Type B pancreatic cell (in vitro differentiated cells): ENCODE results near the gene ST6GALNAC3. TPM values are rescaled to one million over a fixed set of nuclear protein-coding genes. Genes with fewer than 3 reads are reported as not detected.

Experiments used
- DNase-seq: peaks from one replicate; pipeline ENCODE4 v3.0.0; 2021; ENCODE audit warnings: mixed read lengths; ENCODE audit not compliant: unreplicated experiment; ENCODE audit errors: extremely low spot score
- H3K27ac Mint-ChIP-seq: 2 replicates; pipeline ENCODE4 v1.8.0; 2021; ENCODE audit warnings: mild to moderate bottlenecking, mixed read lengths
- H3K27me3 Mint-ChIP-seq: 2 replicates; pipeline ENCODE4 v1.8.0; 2021; ENCODE audit warnings: mixed read lengths
- H3K36me3 Mint-ChIP-seq: 2 replicates; pipeline ENCODE4 v1.8.0; 2021; ENCODE audit warnings: mixed read lengths
- H3K4me1 Mint-ChIP-seq: one replicate; pipeline ENCODE4 v1.8.0; 2021; ENCODE audit warnings: mixed read lengths; ENCODE audit not compliant: unreplicated experiment
- H3K4me3 Mint-ChIP-seq: 2 replicates; pipeline ENCODE4 v1.8.0; 2021; ENCODE audit warnings: mild to moderate bottlenecking, mixed read lengths
- H3K9me3 Mint-ChIP-seq: 2 replicates; pipeline ENCODE4 v1.8.0; 2021; ENCODE audit warnings: mixed read lengths
- long read RNA-seq: library from polyadenylated mRNA; unstranded; transcript quantifications from one replicate; pipeline ENCODE4 v2.0.0, GENCODE V29; 2020
- total RNA-seq: library from RNA; stranded (reverse); gene quantifications from 2 replicates; pipeline ENCODE4 v1.2.1, GENCODE V29; 2021; ENCODE audit warnings: low replicate concordance
- TF ChIP-seq, protein P1 (sequence below): fragments of 200-600 bp; sonication (generic); conservative IDR thresholded peaks from 2 replicates; pipeline ENCODE4 v1.5.0; 2021; ENCODE audit warnings: antibody characterized with exemption, mild to moderate bottlenecking

Gene ST6GALNAC3
- 3.8 and 24.7 TPM in 2 replicates for total RNA-seq
- long read RNA-seq, partial matches to known transcripts = 1 of 3 reads
- long read RNA-seq, other reads (novel, unspliced or antisense) = 1 of 3 reads

DNA sequence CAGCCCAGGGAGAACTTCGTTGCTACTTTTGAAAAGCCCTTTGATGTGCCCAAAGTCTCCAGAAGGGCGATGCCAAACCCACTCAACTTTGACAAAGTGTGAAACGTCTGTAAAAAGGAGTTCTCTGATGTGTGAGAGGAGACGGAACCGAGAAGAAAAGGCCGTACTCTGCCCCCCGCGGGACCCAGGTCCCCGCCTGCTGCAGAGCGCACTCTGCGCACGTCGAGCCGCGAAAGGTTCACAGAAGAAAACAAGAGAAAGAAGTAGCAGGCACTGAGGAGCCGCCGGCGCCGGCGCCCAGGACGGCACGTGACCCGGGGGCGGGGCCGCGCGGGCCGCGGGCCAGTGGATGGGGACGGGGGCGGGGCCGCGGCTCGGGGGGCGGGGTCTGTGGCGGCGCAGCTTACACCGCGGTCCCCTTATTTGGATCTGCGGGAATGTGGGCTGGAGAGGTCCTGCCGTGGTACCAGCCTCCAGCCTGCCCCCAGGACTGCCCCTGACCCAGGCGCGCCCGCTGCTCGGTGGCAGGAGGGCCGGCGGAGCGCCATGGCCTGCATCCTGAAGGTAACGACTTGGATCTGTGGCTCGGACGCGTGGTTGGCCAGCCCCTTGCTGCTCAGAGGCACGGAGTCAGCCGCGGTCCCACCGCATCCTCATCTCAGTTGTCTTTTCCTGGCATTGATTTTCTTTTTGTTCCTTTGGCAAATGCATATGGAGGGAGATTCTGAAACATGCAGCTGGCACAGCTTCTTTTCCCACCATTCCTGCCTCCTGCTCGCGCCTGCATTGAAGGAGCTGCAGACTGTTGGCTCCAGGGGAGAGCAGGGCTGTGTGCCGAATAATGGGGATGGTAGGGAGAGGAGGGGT, at the start of gene ST6GALNAC3:
ST6GALNAC3 (plus strand) TSS at position 426 of the 867 bp plus-strand sequence.
- H3K9me3 Mint-ChIP-seq = no peaks in the 10 kb centered on the region
- H3K27me3 Mint-ChIP-seq = peaks cover 19% of the 10 kb centered on the region
- peak within 1 kb of the TSS; percentile 49 for H3K27ac Mint-ChIP-seq
- no peaks in the 10 kb centered on the region for H3K36me3 Mint-ChIP-seq
- peak within 1 kb of the TSS; percentile 95 for H3K4me3 Mint-ChIP-seq
- TF ChIP-seq, protein P1, sequence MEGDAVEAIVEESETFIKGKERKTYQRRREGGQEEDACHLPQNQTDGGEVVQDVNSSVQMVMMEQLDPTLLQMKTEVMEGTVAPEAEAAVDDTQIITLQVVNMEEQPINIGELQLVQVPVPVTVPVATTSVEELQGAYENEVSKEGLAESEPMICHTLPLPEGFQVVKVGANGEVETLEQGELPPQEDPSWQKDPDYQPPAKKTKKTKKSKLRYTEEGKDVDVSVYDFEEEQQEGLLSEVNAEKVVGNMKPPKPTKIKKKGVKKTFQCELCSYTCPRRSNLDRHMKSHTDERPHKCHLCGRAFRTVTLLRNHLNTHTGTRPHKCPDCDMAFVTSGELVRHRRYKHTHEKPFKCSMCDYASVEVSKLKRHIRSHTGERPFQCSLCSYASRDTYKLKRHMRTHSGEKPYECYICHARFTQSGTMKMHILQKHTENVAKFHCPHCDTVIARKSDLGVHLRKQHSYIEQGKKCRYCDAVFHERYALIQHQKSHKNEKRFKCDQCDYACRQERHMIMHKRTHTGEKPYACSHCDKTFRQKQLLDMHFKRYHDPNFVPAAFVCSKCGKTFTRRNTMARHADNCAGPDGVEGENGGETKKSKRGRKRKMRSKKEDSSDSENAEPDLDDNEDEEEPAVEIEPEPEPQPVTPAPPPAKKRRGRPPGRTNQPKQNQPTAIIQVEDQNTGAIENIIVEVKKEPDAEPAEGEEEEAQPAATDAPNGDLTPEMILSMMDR = peak; percentile 24
- DNase-seq = peak; percentile 83
- H3K4me1 Mint-ChIP-seq = peaks cover 39% of the 10 kb centered on the region

DNA sequence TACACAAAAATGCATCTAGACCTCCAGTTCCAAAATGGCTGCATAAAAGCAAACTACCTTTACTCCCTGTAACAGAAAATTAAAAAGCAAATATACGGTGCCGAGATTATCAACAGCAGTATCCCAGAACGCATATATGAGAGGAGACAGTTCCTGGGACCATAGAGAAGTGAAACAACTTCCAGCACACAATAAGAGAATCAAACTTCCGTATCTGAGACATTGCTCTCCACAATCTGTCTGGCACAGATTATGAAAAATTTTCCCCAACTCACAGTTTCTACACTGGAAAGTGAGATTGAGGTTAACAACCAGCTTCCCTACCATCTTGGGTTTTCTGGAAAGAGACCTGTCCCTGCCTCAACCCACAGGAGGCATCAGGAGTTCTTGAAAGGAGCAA, 47.2 kb upstream of the ST6GALNAC3 start:
- TF ChIP-seq, protein P1 = no peak
- H3K27me3 Mint-ChIP-seq = no peaks in the 10 kb centered on the region
- no peak overlapping the region for H3K27ac Mint-ChIP-seq
- no peaks in the 10 kb centered on the region for H3K36me3 Mint-ChIP-seq
- H3K4me3 Mint-ChIP-seq = no peak overlapping the region
- DNase-seq = no peak
- peaks cover 10% of the 10 kb centered on the region for H3K4me1 Mint-ChIP-seq
- H3K9me3 Mint-ChIP-seq = peaks cover 9% of the 10 kb centered on the region

DNA sequence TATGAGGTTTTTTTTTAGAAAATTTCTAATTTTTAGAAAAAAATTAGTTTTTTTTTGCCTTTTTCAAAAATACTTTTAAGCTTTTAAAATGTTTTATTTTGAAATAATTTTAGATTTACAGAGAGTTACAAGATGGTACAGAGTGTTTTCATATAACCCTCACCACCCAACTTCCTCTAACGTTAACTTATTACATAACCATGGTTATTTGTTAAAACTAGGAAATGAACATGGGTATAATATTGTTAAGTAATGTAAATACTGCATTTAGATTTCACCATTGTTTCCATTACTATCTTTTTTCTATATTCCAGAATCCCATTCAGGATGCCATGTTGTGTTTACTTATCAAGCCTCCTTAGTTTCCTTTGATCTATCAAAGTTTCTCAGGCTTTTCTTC, 45.2 kb upstream of the ST6GALNAC3 start:
- Mint-ChIP-seq H3K27ac (no peak overlapping the region), H3K9me3 (peaks cover 9% of the 10 kb centered on the region), H3K36me3 (no peaks in the 10 kb centered on the region), H3K27me3 (no peaks in the 10 kb centered on the region), H3K4me3 (no peak overlapping the region), H3K4me1 (peaks cover 7% of the 10 kb centered on the region)
- no peak for DNase-seq
- TF ChIP-seq, protein P1 = no peak

DNA sequence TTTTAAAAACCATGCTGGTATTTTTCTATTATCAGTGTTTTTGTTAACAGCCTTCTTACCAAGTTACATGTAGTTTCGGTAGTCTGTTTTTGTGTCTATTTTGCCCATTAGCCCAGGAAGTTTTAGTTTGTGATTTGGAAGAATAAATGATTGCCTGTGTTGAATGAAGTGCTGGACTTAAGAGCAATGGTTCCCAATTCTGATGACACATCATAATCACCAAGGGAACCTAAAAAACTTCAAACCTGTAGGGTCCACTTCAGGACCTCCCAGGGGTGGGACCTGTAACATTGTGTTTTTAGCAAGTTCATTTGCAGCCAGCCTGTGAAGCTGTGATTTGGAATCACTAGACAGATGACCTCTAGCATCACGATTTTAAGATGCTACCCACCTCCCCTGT, 43.0 kb upstream of the ST6GALNAC3 start:
- Mint-ChIP-seq H3K27ac (no peak overlapping the region), H3K9me3 (peaks cover 9% of the 10 kb centered on the region), H3K4me1 (peaks cover 6% of the 10 kb centered on the region), H3K36me3 (no peaks in the 10 kb centered on the region), H3K27me3 (no peaks in the 10 kb centered on the region), H3K4me3 (no peak overlapping the region)
- DNase-seq = no peak
- TF ChIP-seq, protein P1 = no peak

DNA sequence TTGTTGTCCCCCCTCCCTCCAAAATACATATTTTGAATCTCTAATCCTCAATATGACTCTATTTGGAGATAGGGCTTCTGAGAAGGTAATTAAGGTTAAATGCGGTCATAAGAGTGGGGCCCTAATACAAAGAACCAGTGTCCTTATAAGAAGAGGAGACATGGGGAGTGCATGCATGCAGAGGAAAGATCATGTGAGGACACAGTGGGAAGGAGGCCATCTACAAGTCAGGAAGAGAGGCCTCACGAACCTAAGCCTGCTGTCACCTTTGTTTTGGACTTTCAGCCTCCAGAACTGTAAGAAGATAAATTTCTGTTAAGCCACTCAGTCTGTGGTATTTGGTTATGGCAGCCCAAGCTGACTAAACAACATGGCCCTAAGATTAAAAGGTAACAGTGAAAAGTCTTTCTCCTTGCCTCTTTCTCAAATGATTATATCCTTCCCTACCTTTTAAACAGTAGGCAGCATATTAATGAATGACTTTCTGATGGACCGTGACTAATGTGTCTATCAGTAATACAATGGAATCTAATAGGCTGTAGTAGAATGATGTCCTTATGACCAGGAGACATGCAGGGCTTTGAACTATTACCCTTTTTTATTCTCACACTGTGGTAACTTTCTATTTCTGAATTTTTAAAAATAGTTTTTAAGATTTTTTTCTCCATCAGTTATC, 40.6 kb upstream of the ST6GALNAC3 start:
- Mint-ChIP-seq H3K4me3 (no peak overlapping the region), H3K27me3 (no peaks in the 10 kb centered on the region), H3K36me3 (no peaks in the 10 kb centered on the region), H3K9me3 (no peaks in the 10 kb centered on the region), H3K27ac (no peak overlapping the region), H3K4me1 (peaks cover 24% of the 10 kb centered on the region)
- no peak for DNase-seq
- TF ChIP-seq, protein P1 = no peak
